ENCODE measurements around the gene HYI. TPM values are rescaled to one million over a fixed set of nuclear protein-coding genes. Genes with fewer than 3 reads are reported as not detected.

The HYI gene
- polyA plus RNA-seq, 6 donors from 2014 or later, result 0.79 to 2.5 (median 2.1) TPM

DNA sequence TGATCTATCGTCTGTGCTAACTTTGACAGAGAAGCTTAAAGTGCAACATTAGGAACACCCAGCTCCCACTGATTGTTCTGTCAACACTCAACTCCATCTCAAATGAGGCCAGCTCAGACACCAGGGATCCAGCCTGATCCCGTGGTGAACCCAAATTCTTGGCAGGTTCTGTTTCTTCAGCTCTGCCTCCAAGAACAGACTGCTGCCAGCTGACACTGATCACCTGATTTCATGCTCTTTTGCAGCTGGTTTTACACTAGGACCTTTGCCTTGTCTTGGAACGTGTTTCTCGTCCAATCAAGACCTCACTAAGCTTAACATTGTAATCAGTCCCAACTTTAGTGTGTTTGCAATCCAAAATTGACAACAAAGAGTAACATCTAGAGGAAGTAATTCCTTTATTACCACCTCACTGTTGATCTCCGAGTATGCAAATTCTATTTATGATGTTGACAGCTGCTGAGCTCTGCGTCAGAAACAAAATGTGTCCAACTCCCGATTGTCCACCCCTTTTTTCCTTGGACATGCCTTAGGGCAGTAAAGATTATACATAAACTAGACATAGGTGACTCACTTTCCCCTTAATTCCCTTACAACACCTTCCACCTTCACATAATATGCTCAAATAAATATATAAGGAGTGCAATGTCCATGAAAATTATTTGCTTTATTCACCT, 1.6 kb upstream of the HYI start:
- Mint-ChIP-seq H3K9me3 (no peaks in the 10 kb centered on the region), H3K27me3 (peaks cover 14 to 44% (median 27%) of the 10 kb centered on the region in 3 donors), H3K4me1 (peaks cover 20 to 24% (median 21%) of the 10 kb centered on the region in 3 donors), H3K4me3 (peak overlapping the region in 3 of 8 donors; percentile 1 to 68 (median 17)), H3K36me3 (no peaks in the 10 kb centered on the region), H3K27ac (peak overlapping the region in 1 of 6 donors; percentile 30)
- DNase-seq, result no peak
- ATAC-seq (ENCODE audit: low read depth in 2 of 2), result no peak

- Mint-ChIP-seq H3K27me3 (peaks cover 14 to 40% (median 27%) of the 10 kb centered on the region in 3 donors), H3K27ac (peak overlapping the region in 3 of 6 donors; percentile 48 to 70 (median 61)), H3K9me3 (no peaks in the 10 kb centered on the region), H3K36me3 (peaks cover 0 to under 1% of the 10 kb centered on the region in 2 donors), H3K4me1 (peaks cover 20 to 24% (median 21%) of the 10 kb centered on the region in 3 donors), H3K4me3 (peak overlapping the region; percentile 82 to 95 (median 94))
- ATAC-seq (ENCODE audit: low read depth in 2 of 2) (peak; percentile 76 to 83), DNase-seq (peak; percentile 52)
Observed at GRCh38 chr1:43454270-43455011, 710 bp upstream of the HYI start.

- H3K9me3 Mint-ChIP-seq, result no peaks in the 10 kb centered on the region
- no peak for DNase-seq
- H3K27ac Mint-ChIP-seq, result peak overlapping the region in 4 of 6 donors; percentile 7 to 92 (median 53)
- H3K4me1 Mint-ChIP-seq, result peaks cover 20 to 26% (median 24%) of the 10 kb centered on the region in 3 donors
- H3K36me3 Mint-ChIP-seq, result peaks cover 5 to 8% of the 10 kb centered on the region in 2 donors
- H3K4me3 Mint-ChIP-seq, result peak overlapping the region; percentile 58 to 94 (median 85)
- peak; percentile 2 to 3 for ATAC-seq (ENCODE audit: low read depth in 2 of 2)
- peaks cover 9 to 25% (median 19%) of the 10 kb centered on the region in 3 donors for H3K27me3 Mint-ChIP-seq
Observed at GRCh38 chr1:43452789-43453441, 816 bp downstream of the HYI start.

- H3K36me3 Mint-ChIP-seq, result peaks cover 5 to 14% of the 10 kb centered on the region in 2 donors
- H3K27me3 Mint-ChIP-seq, result peaks cover 9 to 15% (median 12%) of the 10 kb centered on the region in 3 donors
- no peaks in the 10 kb centered on the region for H3K9me3 Mint-ChIP-seq
- ATAC-seq (ENCODE audit: low read depth in 2 of 2) (no peak), DNase-seq (no peak)
- H3K27ac Mint-ChIP-seq, result peak overlapping the region in 4 of 6 donors; percentile 21 to 85 (median 56)
- peaks cover 20 to 26% (median 24%) of the 10 kb centered on the region in 3 donors for H3K4me1 Mint-ChIP-seq
- peak overlapping the region in 6 of 8 donors; percentile 48 to 94 (median 82) for H3K4me3 Mint-ChIP-seq
Observed at GRCh38 chr1:43451701-43452532, 1.8 kb downstream of the HYI start.

DNA sequence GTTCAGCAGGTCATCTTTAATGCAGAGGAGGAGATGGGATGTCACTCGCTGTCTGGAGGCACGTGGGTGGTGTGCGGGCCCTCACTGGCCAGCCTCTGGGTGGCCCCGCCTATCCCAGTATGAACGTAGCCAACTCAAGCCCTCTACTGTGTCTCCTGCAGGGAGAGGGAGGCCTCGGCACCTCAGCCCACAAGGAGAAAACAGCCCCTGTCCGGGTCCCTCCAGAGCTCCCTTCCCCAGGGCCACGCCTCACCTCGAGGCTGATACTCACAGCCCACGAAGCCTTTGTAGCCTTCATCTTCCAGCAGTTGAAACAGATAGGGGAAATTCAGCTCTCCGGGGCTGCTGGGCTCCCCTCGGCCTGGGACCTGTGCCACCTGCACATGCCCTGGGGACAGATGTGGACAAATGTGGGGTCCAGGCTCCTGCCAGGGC, 2.6 kb downstream of the HYI start:
- Mint-ChIP-seq H3K4me1 (peaks cover 20 to 26% (median 24%) of the 10 kb centered on the region in 3 donors), H3K9me3 (no peaks in the 10 kb centered on the region), H3K4me3 (peak overlapping the region in 2 of 8 donors; percentile 58 to 94), H3K27me3 (peaks cover 4 to 8% (median 5%) of the 10 kb centered on the region in 3 donors), H3K27ac (peak overlapping the region in 2 of 6 donors; percentile 26 to 85), H3K36me3 (peaks cover 9 to 20% of the 10 kb centered on the region in 2 donors)
- no peak for ATAC-seq (ENCODE audit: low read depth in 2 of 2)
- no peak for DNase-seq

DNA sequence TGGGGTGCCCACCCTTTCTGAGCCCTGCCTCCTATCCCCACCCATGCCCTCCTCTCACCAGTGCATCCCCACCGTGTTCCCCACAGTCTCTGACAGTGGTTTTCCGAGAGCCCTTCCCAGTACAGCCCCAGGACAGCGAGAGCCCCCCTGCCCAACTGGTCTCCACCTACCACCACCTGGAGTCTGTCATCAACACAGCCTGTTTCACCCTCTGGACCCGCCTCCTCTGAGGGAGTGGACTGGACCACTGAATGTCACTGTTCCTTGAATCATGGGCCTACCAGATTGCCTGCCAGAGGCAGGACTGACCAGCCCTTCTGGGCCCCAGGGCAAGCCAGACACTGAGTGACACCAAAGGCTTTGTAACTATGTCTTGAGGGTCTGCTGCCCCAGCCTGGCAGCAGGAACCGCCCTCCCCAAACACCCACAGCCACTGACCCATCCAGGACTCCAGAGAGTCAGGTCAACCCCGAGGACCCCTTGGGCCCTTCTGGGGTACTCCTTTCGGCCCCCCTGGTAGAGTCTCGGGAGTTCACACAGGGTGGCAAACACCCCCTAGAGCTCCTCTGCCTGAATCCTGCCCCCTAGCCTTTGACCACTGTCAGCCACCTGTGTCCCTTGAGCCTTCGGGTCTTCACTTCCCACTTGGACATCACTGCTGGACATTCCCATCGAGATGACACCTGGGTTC, 3.3 kb downstream of the HYI start:
- peaks cover 0 to 5% (median under 1%) of the 10 kb centered on the region in 3 donors for H3K27me3 Mint-ChIP-seq
- H3K4me1 Mint-ChIP-seq, result peaks cover 20 to 26% (median 24%) of the 10 kb centered on the region in 3 donors
- H3K27ac Mint-ChIP-seq, result peak overlapping the region in 3 of 6 donors; percentile 12 to 48 (median 38)
- H3K9me3 Mint-ChIP-seq, result no peaks in the 10 kb centered on the region
- no peak for ATAC-seq (ENCODE audit: low read depth in 2 of 2)
- H3K36me3 Mint-ChIP-seq, result peaks cover 10 to 25% of the 10 kb centered on the region in 2 donors
- DNase-seq, result no peak
- H3K4me3 Mint-ChIP-seq, result peak overlapping the region in 3 of 8 donors; percentile 57 to 78 (median 58)

DNA sequence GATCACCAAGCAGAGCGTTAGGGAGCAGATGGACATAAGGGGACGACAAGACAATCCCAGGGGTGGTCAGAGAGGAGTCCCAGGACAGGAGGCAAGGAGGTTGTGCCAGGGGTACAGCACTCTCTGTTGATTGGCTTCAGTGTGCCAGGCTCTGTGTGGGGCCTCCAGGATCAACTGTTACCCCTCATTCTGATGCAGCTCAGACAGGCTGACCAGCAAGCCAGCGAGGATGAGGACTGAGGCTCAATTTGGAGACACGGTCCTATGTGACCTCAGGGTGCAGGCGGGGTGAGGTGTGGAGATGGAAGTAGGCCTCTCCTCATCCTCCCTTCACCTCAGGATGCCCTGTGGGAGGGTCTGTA, 4.0 kb downstream of the HYI start:
- DNase-seq (no peak), ATAC-seq (ENCODE audit: low read depth in 2 of 2) (no peak)
- Mint-ChIP-seq H3K36me3 (peaks cover 13 to 32% of the 10 kb centered on the region in 2 donors), H3K27me3 (peaks cover 0 to 4% (median 0%) of the 10 kb centered on the region in 3 donors), H3K27ac (peak overlapping the region in 2 of 6 donors; percentile 4 to 86), H3K9me3 (no peaks in the 10 kb centered on the region), H3K4me1 (peaks cover 18 to 24% (median 22%) of the 10 kb centered on the region in 3 donors), H3K4me3 (no peak overlapping the region)

- peaks cover 13 to 19% (median 16%) of the 10 kb centered on the region in 3 donors for H3K4me1 Mint-ChIP-seq
- H3K4me3 Mint-ChIP-seq, result peak overlapping the region in 1 of 8 donors; percentile 14
- peak overlapping the region in 4 of 6 donors; percentile 4 to 86 (median 35) for H3K27ac Mint-ChIP-seq
- H3K27me3 Mint-ChIP-seq, result no peaks in the 10 kb centered on the region
- ATAC-seq (ENCODE audit: low read depth in 2 of 2), result no peak
- H3K36me3 Mint-ChIP-seq, result peaks cover 17 to 37% of the 10 kb centered on the region in 2 donors
- no peaks in the 10 kb centered on the region for H3K9me3 Mint-ChIP-seq
- no peak for DNase-seq
Observed at GRCh38 chr1:43448955-43449707, 4.6 kb downstream of the HYI start.

GRCh38 chr1:43447891-43448708, 5.6 kb downstream of the HYI start:
- no peak for DNase-seq
- Mint-ChIP-seq H3K4me1 (peaks cover 9 to 13% (median 12%) of the 10 kb centered on the region in 3 donors), H3K36me3 (peaks cover 17 to 45% of the 10 kb centered on the region in 2 donors), H3K4me3 (no peak overlapping the region), H3K9me3 (no peaks in the 10 kb centered on the region), H3K27ac (peak overlapping the region in 1 of 6 donors; percentile 83), H3K27me3 (no peaks in the 10 kb centered on the region)
- ATAC-seq (ENCODE audit: low read depth in 2 of 2), result no peak

DNA sequence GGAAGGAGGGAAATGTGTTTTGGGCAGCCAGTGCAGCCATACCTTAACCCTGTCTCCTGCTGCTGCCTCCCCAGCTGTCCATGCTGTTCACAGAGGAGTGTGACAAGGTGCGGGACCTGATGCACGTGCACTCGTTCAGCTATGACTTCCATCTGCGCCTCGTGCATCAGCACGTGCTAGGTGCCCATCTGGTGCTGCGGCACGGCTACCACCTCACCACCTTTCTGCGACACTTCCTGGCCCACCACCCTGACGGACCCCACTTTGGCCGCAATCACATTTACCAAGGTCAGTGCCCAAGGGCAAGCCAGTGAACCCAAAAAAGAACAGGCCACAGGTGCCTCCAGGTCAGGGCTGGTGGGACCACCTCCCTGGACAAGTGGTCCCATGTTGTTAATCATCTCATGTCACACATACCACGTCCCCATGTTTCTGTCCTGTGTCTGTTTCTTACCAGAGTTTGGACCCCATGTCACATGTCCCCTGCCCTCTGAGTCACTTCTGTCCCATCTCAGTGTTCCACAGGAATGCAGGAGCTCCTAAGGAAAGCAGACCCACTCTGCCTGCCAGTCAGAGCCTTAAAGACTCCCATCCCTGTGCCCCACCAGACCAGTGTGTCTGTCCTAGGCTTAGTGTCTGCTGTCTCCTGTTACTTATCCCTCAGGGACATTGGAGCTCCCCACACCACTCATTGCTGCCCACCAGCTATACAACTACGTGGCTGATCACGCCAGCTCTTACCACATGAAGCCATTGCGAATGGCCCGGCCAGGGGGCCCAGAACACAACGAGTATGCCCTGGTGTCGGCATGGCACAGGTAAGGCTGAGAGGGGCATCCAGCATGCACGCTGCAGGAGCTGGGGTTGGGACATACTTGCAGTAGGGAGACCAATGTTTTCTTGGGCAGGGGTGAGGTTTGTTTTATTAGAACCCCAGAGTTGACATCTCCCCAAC, 6.6 kb downstream of the HYI start:
- ATAC-seq (ENCODE audit: low read depth in 2 of 2), result no peak
- no peak overlapping the region for H3K4me3 Mint-ChIP-seq
- DNase-seq, result no peak
- peaks cover 17 to 45% of the 10 kb centered on the region in 2 donors for H3K36me3 Mint-ChIP-seq
- H3K4me1 Mint-ChIP-seq, result peaks cover 0 to 5% (median 3%) of the 10 kb centered on the region in 3 donors
- H3K27me3 Mint-ChIP-seq, result no peaks in the 10 kb centered on the region
- peak overlapping the region in 2 of 6 donors; percentile 20 to 57 for H3K27ac Mint-ChIP-seq
- no peaks in the 10 kb centered on the region for H3K9me3 Mint-ChIP-seq
